Anterior cingulate cortex (tissue), 58 donors: Measurements from ENCODE around the gene ZNF679.
"Not testable (repeated sequence)": the region's sequence is repeated elsewhere in the genome, so short reads cannot be mapped to it uniquely, and the experiment has no call there.

ENCODE experiments used
- DNase-seq, 58 donors: peaks; one replicate each; lab custom pipeline; 2025; lab: John Stamatoyannopoulos, UW

Gene ZNF679

GRCh38 chr7:64228174-64228573 is at the start of gene ZNF679:
Gene ZNF679, plus strand, starts transcription at chr7:64228474. Its CDS starts 20,644 bp downstream, at chr7:64249118.
- not testable (repeated sequence) for DNase-seq

GRCh38 chr7:64180989-64181388 is 47.3 kb upstream of the ZNF679 start:
- no peak for DNase-seq

- DNase-seq = no peak
Observed at GRCh38 chr7:64181586-64181985, 46.7 kb upstream of the ZNF679 start.

- DNase-seq = no peak
Observed at GRCh38 chr7:64182036-64182790, 46.1 kb upstream of the ZNF679 start.

- peak in 19 of 58 donors; percentile 0 to 58 (median 9) for DNase-seq
Observed at GRCh38 chr7:64183126-64183742, 45.0 kb upstream of the ZNF679 start.

GRCh38 chr7:64183827-64184372 is 44.4 kb upstream of the ZNF679 start:
- DNase-seq = no peak

- no peak for DNase-seq
Observed at GRCh38 chr7:64184376-64184775, 43.9 kb upstream of the ZNF679 start.

- DNase-seq = no peak
Observed at GRCh38 chr7:64187408-64187807, 40.9 kb upstream of the ZNF679 start.

- no peak for DNase-seq
Observed at GRCh38 chr7:64192148-64192704, 36.0 kb upstream of the ZNF679 start.

- DNase-seq = no peak
Observed at GRCh38 chr7:64192775-64193174, 35.5 kb upstream of the ZNF679 start.

GRCh38 chr7:64206903-64207302 is 21.4 kb upstream of the ZNF679 start, which contains the start of gene ZNF735:
Gene ZNF735, plus strand, starts transcription at chr7:64207203. Its CDS starts 0 bp downstream, at chr7:64207203.
- no peak for DNase-seq

GRCh38 chr7:64219710-64220298 is 8.5 kb upstream of the ZNF679 start:
- not testable (repeated sequence) for DNase-seq

GRCh38 chr7:64223366-64223765 is 4.9 kb upstream of the ZNF679 start:
- no peak for DNase-seq

GRCh38 chr7:64266341-64266919 is 38.2 kb downstream of the ZNF679 start:
- no peak for DNase-seq

- no peak for DNase-seq
Observed at GRCh38 chr7:64277630-64278029, 49.4 kb downstream of the ZNF679 start.

- no peak for DNase-seq
Observed at GRCh38 chr7:64294701-64295420, 66.6 kb downstream of the ZNF679 start.

GRCh38 chr7:64297418-64297817 is 69.1 kb downstream of the ZNF679 start:
- DNase-seq = not testable (repeated sequence)

GRCh38 chr7:64300641-64301405 is 72.5 kb downstream of the ZNF679 start:
- DNase-seq = no peak
